SW 1271 (cell line): ENCODE data around the gene CRNKL1.
A peak's percentile ranks its signal among the peaks of the same experiment; 100 is the strongest.

Source experiments
- DNase-seq, 2 experiments: peaks; one replicate each; lab custom pipeline; 2025; lab: John Stamatoyannopoulos, UW

CRNKL1 gene

DNA sequence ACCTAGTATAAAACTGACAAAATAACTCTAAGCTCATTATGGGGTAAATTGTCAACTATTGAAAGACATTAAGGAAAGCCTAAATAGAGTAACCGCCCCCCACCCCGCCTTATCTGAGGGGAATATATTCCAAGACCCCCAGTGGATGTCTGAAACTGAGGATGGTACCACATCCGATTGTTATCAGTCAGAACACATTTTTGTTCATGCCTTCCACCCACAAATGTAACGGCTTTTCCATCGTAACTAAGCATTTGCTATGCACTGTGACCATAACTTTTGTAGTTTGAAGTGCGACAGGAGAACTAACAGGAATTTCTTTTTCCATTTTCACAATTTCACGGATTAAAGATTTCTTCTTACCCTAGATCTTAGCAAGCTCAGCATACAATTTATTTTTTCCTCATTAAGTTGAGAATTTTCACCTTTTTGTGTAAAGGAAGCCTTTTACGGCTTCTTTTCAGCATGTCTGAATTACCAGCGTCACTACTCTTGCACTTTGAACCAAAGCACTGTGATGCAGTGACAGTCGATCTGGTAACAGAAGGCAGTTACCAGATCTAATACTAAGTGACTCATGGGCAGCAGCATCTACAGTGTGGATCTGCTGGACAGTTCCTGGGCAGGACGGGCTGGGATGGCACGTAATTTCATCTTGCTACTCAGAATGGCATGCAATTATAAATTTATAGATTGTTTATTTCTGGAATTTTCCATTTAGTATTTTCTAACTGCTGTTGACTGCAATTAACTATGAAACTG is 11.9 kb upstream of the CRNKL1 start:
- no peak for DNase-seq

DNA sequence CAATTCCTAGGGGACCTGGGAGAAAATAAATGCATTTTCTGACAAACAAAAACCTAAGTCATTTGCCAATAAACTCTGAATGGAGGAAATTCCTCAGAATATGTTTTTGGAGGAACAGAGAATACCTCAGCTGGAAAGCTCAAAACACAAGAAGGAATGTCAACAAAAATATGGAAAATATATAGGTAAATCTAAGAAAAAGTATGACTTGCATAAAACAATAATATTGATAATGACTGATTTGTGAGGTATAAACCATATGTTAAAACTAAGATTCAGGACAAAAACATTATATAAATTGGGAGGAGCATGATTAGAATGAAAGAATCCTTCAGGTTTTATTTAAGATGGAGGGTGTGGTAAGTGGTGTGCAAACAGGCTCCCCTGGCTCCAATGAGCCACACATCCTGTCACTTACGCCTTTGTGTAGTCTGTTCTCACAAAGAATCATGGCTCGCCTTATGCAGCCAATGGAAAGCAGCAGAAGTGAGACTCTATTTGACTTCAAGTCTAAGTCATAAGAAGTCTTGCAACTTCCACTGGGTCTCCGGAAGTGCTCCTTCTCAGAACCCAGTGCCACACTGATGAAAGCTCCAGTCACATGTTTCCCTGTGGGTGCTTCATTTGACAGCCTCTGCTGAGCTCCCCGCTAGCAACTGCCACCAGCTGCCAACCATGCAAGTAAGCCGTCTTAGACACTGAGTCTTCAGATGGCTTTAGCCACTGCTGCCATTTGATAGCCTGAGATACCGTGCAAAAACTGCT is 8.2 kb upstream of the CRNKL1 start:
- DNase-seq: no peak

DNA sequence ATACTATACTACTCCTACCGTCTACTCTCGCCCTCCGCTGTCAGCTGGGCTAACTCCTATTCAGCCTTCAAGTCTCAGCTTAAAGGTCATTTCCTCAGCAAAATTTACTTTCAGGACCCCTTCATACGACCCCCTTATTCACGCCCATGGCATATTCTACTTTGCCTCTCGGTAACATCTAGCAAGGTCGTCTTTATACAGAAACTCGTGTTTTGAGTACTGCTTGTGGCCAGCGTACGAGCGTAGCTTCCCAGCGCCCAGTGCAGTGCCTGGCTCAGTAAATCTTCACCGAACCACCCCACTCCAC is 546 bp downstream of the CRNKL1 start:
- no peak for DNase-seq

DNA sequence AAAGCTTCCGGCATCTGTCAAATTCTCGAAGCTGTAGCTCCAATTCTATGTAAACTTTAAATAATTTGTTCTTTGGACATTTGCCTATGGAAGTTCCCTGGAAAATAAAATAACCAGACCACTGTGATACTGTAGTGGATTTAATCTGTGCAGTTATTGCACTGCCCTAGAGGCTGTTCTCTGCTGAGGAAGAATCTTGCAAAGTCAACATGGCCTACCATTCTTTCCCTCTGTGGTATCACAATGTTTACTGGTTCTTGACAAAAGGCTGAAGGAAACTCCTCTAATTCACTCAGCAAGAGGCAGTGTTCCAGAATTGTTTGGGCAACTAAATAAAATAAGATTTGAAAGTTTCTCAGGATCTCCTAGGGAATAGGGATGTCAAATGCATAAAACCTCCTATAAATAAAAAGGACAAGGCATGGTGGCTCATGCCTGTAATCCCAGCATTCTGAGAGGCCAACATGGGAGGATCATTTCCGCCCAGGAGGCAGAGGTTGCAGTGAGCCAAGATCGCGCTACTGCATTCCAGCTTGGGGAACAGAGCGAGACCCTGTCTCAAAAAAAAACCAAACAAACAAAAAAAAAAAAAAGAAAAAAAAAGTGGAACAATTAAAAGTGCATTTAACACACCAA is 12.4 kb downstream of the CRNKL1 start:
- DNase-seq: no peak

DNA sequence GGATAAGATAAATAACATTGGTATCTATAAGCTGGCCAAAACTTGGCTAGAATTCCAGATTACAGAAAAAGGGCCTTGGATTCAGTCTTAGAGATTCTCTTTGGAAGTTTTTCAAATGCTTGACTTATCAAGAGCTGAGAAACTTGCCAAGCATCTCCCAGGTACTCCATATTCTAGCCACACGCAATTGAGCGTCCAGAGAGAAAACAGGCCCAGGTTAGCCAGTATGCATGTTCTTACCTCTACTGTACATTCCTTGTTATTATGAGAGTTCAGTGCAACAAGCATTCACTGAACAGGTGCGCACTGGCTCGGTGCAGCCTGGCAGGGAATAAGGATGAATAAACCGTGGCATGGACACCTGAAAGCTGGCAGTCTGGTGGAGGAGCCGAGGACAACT is 13.7 kb downstream of the CRNKL1 start:
- no peak for DNase-seq

DNA sequence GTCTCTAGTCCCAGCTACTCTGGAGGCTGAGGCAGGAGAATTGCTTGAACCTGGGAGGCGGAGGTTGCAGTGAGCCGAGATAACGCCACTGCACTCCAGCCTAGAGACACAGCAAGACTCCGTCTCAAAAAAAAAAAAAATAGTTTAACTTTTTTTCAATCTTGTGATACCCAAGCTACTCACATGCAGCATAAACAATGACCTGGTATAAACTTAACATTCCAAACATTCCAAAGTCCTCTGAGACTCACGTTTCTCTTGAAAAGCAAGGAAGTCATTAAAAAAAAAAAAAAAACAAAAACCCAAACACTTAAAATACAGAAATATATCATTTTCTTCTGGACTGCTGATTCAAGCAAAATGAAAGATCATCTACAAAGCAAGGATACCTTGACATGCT is 14.3 kb downstream of the CRNKL1 start:
- peak; percentile 16 to 42 for DNase-seq

DNA sequence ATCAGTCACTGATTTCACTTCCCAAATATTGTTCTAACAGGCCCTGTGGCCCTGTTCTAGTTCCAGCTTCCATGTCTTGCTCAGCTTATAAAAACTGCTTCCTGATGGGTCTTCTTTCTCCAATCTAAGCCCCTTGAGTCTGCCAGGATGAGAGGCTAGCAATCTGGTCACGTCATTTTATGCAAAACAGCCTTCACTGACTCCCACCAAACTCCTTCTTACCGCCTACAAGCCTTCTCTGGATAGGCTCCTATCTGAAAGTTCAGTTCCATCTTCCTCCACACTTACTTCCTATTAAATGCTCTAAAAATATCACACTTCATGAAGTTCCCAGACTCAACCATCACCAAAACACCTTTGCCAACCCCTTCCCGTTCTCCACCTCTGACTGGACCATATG is 15.5 kb downstream of the CRNKL1 start:
- DNase-seq: no peak

DNA sequence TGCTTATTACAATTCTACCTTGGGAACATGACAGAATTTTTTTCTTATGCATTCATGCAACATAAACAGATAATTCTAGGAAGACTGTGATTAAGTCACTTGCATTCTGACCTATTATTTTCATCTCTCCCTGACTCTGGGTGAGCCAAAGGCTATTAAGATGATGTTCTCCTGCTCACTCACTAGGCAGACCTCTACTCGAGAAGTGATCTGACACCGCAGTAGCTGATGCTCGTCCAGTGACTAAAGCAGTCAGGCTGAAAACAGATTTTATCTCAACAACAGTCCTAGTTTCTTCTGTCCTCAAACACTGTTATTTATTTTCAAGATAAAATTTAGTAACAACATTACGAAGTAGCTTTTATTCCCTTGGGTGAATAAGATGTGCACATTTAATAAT is 17.8 kb downstream of the CRNKL1 start:
- DNase-seq: no peak

DNA sequence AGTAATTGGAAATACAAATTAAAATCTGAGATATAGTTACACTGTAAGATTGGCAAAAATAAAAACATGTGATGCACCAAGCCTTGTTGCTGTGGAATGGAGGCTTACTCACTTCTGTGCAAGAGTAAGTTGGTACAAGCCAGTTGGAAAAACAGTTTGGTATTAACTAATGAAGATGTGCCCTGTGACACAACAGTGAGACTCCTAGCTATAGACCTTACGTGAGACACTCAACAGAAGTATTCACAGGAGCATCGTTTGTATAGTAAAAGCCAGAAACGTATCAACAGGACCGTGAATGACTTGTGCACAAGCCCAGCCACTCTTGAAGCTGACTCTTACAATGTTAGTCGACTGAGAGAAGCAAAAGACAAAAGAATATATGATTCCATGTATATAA is 20.5 kb downstream of the CRNKL1 start:
- no peak for DNase-seq

DNA sequence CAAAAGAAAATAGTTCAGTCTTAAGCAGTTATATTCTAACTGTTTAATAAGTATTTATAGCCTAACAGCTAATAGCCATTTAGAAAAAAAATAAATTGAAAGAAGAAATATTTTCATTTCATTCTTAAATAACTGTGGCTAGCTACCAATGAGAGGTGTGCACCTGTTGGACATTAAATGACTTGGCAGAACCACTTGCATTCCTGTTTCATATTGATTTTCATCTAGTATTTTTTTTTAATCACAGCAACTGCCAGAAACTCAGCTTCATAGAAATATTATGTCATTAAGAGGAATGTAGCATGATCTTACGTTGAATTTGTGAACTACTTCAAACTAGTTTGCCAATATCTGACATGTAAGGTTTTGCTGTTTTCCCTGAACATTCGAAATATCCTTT is 25.0 kb downstream of the CRNKL1 start:
- DNase-seq: no peak

DNA sequence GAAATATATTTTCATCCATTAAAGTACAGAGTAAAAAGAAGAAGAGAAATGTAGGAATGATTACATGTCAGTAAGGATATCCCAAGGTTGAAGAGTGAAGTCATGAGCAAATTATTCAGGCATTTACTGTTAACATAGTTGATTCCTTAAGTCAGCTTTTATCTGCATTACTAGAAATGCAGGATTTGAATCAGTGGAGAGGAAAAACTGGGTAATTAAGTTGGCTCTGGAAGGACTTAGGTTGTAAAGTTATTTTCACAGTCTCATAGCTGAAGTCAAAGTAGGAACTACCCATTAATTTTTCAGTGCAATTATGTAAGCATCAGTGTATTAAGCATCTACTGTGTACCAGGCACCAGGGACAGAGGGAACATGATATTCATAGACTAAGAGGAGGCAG is 27.3 kb downstream of the CRNKL1 start:
- peak in 1 of 2 experiments; percentile 20 for DNase-seq

DNA sequence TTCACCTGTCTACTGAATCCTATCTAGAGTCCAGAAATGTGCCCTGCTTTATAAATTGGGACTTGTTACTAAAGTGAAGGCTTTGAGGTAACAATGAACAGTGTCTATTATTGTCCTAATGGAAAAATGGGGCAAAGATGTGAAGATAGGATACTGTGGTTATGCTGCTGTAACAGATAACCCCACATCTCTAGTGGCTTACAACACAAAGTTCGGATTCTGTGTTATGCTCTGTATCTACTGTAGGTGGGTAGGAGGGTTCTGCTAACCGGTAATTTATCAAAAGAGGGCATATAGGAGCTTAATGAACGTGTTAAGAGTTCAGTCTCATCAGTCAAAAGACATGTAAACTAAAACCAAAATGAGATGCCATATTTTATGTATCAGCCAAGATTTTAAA is 28.9 kb downstream of the CRNKL1 start:
- DNase-seq: no peak

DNA sequence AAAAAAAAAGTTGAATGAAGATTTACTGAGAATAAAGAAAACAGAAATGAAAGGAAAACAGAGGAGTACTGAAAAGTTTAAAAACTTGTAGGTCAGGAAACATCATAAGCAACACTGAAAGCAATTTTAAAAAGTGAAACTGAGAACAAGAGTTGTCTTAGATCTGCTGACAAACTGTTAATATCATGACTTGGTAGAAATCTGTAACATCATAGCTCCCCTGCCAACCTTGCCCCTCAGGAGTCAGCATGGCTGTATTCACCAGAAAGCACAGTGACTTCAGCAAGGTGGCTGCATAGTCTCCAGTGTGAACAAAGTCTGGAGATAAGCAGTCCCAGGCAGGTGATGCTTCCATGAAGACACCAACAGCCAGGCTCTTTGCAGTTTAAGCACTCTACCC is 29.8 kb downstream of the CRNKL1 start:
- no peak for DNase-seq

DNA sequence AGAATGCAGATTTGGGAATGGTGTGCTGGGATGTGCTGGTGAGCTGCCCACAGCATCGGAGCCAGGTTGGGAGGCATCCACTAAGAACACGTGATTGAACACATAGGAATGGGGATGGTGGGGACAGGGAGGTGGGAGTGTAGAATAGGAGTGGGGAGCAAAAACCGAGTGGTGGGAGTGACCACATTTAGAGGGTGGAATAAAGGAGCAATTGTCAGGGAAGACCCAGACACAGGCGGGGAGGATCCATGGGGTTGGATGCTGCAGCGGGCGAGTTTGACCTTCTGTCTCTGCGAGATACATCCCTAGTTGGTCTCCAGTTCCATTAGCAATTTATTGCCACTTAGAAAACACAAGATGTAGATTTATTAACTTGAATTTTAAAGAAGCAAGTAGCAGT is 30.4 kb downstream of the CRNKL1 start:
- no peak for DNase-seq

DNA sequence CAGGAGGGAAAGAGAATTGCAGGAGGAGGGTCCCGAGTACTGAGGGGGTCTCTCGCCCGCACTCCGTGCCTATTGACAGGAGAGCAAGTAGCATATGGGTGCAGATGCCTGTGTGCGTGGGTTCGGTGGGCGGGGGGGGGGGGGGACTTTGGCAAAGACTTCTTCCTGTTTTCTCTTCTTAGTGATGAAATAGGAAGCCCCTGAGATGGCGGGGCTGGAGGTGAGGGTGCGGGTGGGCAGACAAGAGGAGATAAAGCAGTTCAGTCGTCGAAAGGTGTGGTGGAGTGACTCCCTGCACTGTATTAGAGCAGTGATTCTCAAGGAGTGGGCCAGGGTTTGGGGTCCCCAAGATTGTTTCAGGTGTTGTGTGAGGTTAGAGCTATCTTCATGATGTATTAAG is 31.4 kb downstream of the CRNKL1 start:
- no peak for DNase-seq

DNA sequence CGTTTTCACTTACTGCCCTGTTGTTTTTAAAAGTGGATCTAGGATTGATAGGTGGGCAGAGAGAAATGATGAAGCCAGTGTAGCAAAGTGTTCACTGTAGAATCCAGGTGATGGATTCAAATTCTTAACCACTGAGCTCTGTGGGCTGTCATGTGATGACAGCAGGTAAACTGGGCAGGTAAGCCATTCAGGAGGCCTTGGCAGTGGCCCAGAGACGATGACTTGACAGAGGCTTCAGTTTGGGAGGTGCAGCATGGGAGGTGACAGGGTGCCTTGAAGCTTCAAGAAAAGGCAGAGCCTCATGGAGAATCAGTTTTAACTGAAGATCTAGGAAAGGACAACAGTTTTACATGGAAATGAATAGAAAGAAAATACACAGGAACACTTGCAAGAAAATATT is 33.1 kb downstream of the CRNKL1 start:
- no peak for DNase-seq

DNA sequence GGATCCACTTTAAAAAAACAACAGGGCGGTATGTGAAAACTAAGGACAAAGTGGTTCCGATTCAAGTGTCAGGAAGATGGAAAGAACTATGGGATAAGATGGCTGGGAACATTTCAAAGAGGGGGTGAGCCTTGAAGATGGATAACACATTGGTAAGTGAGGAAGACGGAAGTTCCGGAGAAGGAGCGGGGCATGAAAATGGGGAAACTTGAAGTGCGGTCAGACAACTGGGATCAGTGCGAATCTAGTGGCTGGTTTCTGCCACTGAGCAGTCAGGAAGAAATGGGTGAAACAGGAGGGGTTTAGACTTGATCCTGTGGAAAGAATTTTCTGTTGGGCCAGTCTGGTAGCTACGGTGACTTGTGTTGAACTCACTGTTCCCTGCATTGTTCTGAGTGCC is 33.9 kb downstream of the CRNKL1 start:
- DNase-seq: no peak

DNA sequence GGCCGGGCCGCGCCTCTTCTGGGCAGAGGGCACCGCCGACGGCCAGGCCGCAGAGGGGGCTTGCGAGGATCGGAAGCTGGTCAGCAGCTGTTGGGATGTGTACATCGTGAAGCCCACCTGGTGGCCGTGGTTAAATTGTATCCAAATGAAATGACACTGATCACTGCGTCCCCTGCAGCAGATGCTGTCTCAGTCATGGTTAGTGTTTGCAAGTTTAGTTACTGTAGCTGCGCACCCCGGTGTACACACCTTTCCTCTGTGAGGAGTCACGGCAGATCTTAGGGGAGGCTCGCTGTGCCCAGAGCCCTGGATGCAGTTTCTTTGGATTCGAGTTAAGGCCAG is 34.5 kb downstream of the CRNKL1 start:
- DNase-seq: no peak

DNA sequence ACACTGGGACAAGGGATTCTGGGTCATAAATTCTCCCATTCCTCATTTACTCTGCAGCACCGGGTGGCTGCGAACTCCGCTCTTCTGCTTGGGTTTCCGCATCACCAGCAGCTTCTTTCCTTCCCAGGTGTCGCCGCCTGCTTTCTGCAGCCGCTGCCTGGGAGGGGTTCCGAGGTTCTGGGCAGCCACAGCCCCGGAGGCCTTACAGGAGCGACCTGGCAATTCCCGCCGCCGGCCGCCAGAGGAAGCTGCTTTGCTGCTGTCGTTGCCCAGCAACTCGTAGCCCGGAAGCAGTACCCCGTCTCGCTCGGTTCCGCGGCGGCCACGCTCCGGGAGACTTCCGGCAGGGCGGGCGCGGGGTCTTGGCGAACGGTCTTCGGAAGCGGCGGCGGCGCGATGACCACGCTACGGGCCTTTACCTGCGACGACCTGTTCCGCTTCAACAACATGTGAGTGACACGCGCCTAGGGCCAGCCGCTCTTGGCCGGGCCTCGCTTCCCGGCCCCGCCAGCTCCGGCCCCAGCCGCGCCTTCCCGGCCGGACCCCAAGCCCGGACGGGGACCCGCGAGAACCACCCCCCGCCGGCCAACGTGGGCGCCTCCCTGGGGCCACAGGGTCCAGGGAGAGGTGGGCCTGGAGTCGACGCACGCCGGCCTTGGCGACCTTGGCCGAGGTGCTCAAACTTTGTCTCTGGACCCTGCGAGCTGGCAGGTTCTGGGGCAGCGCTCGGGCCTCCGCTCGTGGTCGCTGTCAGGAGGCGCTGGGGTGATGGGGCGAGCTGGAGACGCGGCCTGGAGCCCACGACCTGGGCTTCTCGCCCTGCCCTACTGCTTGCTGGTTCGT is 35.0 kb downstream of the CRNKL1 start, which contains the start of gene NAA20:
Gene NAA20, plus strand, starts transcription at position 362 of the 843 bp plus-strand sequence. Its CDS starts 35 bp downstream, at position 397.
- peak; percentile 73 to 94 for DNase-seq

DNA sequence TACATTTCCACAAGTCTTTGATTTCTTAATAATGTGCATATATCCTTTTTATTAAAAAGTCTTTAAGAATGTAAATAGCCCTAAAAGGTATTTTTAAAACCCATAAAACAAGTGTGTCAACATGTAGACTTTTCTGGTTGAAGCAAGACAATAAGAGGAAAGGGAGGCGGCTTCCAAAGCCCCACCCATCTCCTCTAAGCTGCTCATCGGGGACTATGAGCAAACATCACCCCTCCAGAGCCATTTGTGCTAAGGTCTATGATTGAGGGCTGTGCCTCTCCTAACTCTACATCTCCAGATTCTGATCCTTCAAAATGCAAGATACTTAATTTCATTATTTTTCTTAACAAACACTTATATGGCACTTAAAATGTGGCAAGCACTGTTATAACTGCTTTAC is 37.6 kb downstream of the CRNKL1 start:
- no peak for DNase-seq

DNA sequence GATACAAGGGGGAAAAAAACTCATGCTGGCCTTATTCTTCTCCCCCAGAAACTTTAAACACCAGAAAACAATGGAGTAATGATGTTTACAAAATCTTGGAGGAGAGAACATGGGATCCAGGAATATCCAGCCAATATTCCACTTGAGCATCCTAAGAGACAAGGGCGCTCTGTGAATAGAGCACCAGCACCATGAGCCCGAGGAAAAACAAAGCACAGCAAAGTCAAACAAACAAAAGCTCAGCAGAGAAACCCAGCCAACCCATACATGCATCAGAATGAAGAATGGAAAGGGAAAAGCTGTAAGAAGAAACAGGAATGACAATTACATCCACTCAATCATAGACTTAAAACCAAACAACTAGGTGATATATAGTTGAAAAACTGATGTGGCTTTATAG is 39.7 kb downstream of the CRNKL1 start:
- no peak for DNase-seq
